HEK293T (cell line): ENCODE measurements around the gene SHH.

Experiments
- ARNT ChIP-seq: fragments of 450-650 bp; IDR thresholded peaks from 2 replicates; pipeline ENCODE4 v1.6.1; 2017; ENCODE audit warnings: mild to moderate bottlenecking
- BHLHE40 ChIP-seq: fragments of 450-650 bp; IDR thresholded peaks from 2 replicates; pipeline ENCODE4 v1.6.1; 2016; ENCODE audit warnings: mild to moderate bottlenecking, moderate library complexity, borderline replicate concordance
- ELF4 ChIP-seq: fragments of 450-650 bp; IDR thresholded peaks from 2 replicates; pipeline ENCODE4 v1.6.1; 2017; ENCODE audit warnings: antibody characterized with exemption
- FOXK2 ChIP-seq: fragments of 450-650 bp; IDR thresholded peaks from 2 replicates; pipeline ENCODE4 v1.6.1; 2016; ENCODE audit warnings: mild to moderate bottlenecking
- FOXM1 ChIP-seq: fragments of 450-650 bp; IDR thresholded peaks from 2 replicates; pipeline ENCODE4 v1.6.1; 2017; ENCODE audit warnings: mild to moderate bottlenecking, borderline replicate concordance
- HDGF ChIP-seq: fragments of 450-650 bp; IDR thresholded peaks from 2 replicates; pipeline ENCODE4 v1.6.1; 2017; ENCODE audit warnings: antibody characterized with exemption, borderline replicate concordance
- L3MBTL2 ChIP-seq: fragments of 450-650 bp; conservative IDR thresholded peaks from 2 replicates; pipeline ENCODE4 v1.6.1; 2016; ENCODE audit warnings: mild to moderate bottlenecking
- LEF1 ChIP-seq: fragments of 450-650 bp; IDR thresholded peaks from 2 replicates; pipeline ENCODE4 v1.6.1; 2017; ENCODE audit warnings: mild to moderate bottlenecking, borderline replicate concordance
- NFRKB ChIP-seq: fragments of 450-650 bp; IDR thresholded peaks from 2 replicates; pipeline ENCODE4 v1.6.1; 2016; ENCODE audit warnings: mild to moderate bottlenecking, moderate library complexity
- PKNOX1 ChIP-seq: fragments of 450-650 bp; IDR thresholded peaks from 2 replicates; pipeline ENCODE4 v1.6.1; 2016
- SP1 ChIP-seq: fragments of 450-650 bp; IDR thresholded peaks from 2 replicates; pipeline ENCODE4 v1.6.1; 2017
- SUZ12 ChIP-seq: fragments of 450-650 bp; IDR thresholded peaks from 2 replicates; pipeline ENCODE4 v1.6.1; 2016; ENCODE audit warnings: mild to moderate bottlenecking
- TARDBP ChIP-seq: fragments of 450-650 bp; IDR thresholded peaks from 2 replicates; pipeline ENCODE4 v1.6.1; 2016

DNA sequence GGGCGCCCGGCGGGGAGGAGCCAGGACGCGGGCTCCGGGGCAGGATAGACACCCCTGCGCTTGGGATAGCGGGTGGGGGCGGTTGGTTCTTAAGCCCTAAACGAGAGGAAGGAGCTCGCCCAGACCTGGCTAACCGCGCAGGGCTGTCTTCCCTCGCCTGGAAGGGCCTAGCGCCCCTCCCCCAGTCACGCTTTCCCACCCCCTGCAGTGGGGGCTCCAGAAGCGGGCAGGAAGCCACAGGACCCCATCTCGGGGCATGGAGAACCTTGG is 6.5 kb downstream of the SHH start:
- TF ChIP-seq ARNT (no peak), FOXM1 (no peak), SP1 (no peak), NFRKB (no peak), TARDBP (no peak), SUZ12 (no peak), PKNOX1 (no peak), HDGF (no peak), BHLHE40 (no peak), LEF1 (no peak), L3MBTL2 (no peak), ELF4 (no peak), FOXK2 (no peak)
